ENCODE results near the gene ZSCAN30.

GRCh38 chr18:35282353-35282752 lies 7.7 kb downstream of the ZSCAN30 start:
- no peak for TF ChIP-seq CTCF (IDR thresholded peaks at IDR 0.05 in 8 of 11, conservative IDR thresholded peaks at IDR 0.05 in 3 of 11)
- TF ChIP-seq POLR2A (IDR thresholded peaks at IDR 0.05) = no peak
- TF ChIP-seq POLR2AphosphoS5 (IDR thresholded peaks at IDR 0.05) = no peak

Measured in spleen (tissue), 7 donors.